ENCODE data around the gene GOSR2. TPM values are rescaled to one million over a fixed set of nuclear protein-coding genes. Genes with fewer than 3 reads are reported as not detected.
A peak's percentile ranks its signal among the peaks of the same experiment; 100 is the strongest.

GOSR2 gene
- total RNA-seq, result 10 to 100 TPM; 52.0 to 56.1 TPM
- long read RNA-seq, donor 1, transcript GOSR2-232 (6 exons, 3,964 nt), result major isoform, 11 of 21 reads
- long read RNA-seq, donor 1, transcript GOSR2-240 (5 exons, 3,059 nt), result minor isoform, 5 of 21 reads
- long read RNA-seq, donor 1, partial matches to known transcripts, result 0 of 21 reads
- long read RNA-seq, donor 1, other reads (novel, unspliced or antisense), result 1 of 21 reads
- long read RNA-seq, donor 2, transcript GOSR2-232 (6 exons, 3,964 nt), result major isoform, 19 of 52 reads
- long read RNA-seq, donor 2, transcript GOSR2-240 (5 exons, 3,059 nt), result minor isoform, 5 of 52 reads
- long read RNA-seq, donor 2, transcript GOSR2-220 (6 exons, 3,266 nt), result minor isoform, 5 of 52 reads
- long read RNA-seq, donor 2, transcript GOSR2-209 (4 exons, 1,444 nt), result minor isoform, 5 of 52 reads
- long read RNA-seq, donor 2, partial matches to known transcripts, result 1 of 52 reads
- long read RNA-seq, donor 2, other reads (novel, unspliced or antisense), result 4 of 52 reads

- intact Hi-C loops (cut with DNase I), result no loop called here
- DNase-seq (ENCODE audit: low spot score), result peak; percentile 98
Measured at GRCh38 chr17:46922804-46923635, at the start of gene GOSR2. Gene GOSR2 (plus strand): TSS chr17:46923160. CDS start chr17:46923193, 33 bp downstream.

GRCh38 chr17:46873941-46874645 lies 48.9 kb upstream of the GOSR2 start:
- intact Hi-C loops (cut with DNase I), result loop anchor here in 1 of 2 donors (1.0 kb wide), 1 partner anchor 28 kb away; no protein-coding TSS in a partner anchor
- no peak for DNase-seq (ENCODE audit: low spot score)

GRCh38 chr17:46874906-46875305 lies 48.1 kb upstream of the GOSR2 start:
- DNase-seq (ENCODE audit: low spot score), result no peak
- intact Hi-C loops (cut with DNase I), result loop anchor here in 1 of 2 donors (1.0 kb wide), 1 partner anchor 27 kb away; no protein-coding TSS in a partner anchor

- intact Hi-C loops (cut with DNase I), result no loop called here
- no peak for DNase-seq (ENCODE audit: low spot score)
Measured at GRCh38 chr17:46875849-46876352, 47.1 kb upstream of the GOSR2 start.

- no peak for DNase-seq (ENCODE audit: low spot score)
- intact Hi-C loops (cut with DNase I), result no loop called here
Measured at GRCh38 chr17:46876353-46876887, 46.5 kb upstream of the GOSR2 start.

- intact Hi-C loops (cut with DNase I), result no loop called here
- DNase-seq (ENCODE audit: low spot score), result no peak
Measured at GRCh38 chr17:46876926-46877325, 46.0 kb upstream of the GOSR2 start.

GRCh38 chr17:46877466-46877865 lies 45.5 kb upstream of the GOSR2 start:
- DNase-seq (ENCODE audit: low spot score), result no peak
- intact Hi-C loops (cut with DNase I), result no loop called here

- intact Hi-C loops (cut with DNase I), result no loop called here
- DNase-seq (ENCODE audit: low spot score), result peak; percentile 87
Measured at GRCh38 chr17:46878055-46878454, 44.9 kb upstream of the GOSR2 start.

GRCh38 chr17:46879101-46879500 lies 43.9 kb upstream of the GOSR2 start:
- DNase-seq (ENCODE audit: low spot score), result no peak
- intact Hi-C loops (cut with DNase I), result no loop called here

GRCh38 chr17:46881015-46881414 lies 41.9 kb upstream of the GOSR2 start:
- intact Hi-C loops (cut with DNase I), result no loop called here
- DNase-seq (ENCODE audit: low spot score), result no peak

- intact Hi-C loops (cut with DNase I), result no loop called here
- DNase-seq (ENCODE audit: low spot score), result no peak
Measured at GRCh38 chr17:46882666-46883065, 40.3 kb upstream of the GOSR2 start.

GRCh38 chr17:46883871-46884520 lies 39.0 kb upstream of the GOSR2 start:
- DNase-seq (ENCODE audit: low spot score), result no peak
- intact Hi-C loops (cut with DNase I), result no loop called here

GRCh38 chr17:46884552-46884951 lies 38.4 kb upstream of the GOSR2 start:
- DNase-seq (ENCODE audit: low spot score), result no peak
- intact Hi-C loops (cut with DNase I), result no loop called here

GRCh38 chr17:46885415-46886309 lies 37.3 kb upstream of the GOSR2 start:
- DNase-seq (ENCODE audit: low spot score), result no peak
- intact Hi-C loops (cut with DNase I), result loop anchor here in 1 of 2 donors (1.0 kb wide), 1 partner anchor 22 kb away; no protein-coding TSS in a partner anchor

- intact Hi-C loops (cut with DNase I), result loop anchor here in 1 of 2 donors (1.0 kb wide), 1 partner anchor 21 kb away; no protein-coding TSS in a partner anchor
- no peak for DNase-seq (ENCODE audit: low spot score)
Measured at GRCh38 chr17:46886310-46886663, 36.7 kb upstream of the GOSR2 start.

GRCh38 chr17:46887717-46888116 lies 35.2 kb upstream of the GOSR2 start:
- intact Hi-C loops (cut with DNase I), result no loop called here

GRCh38 chr17:46888727-46889126 lies 34.2 kb upstream of the GOSR2 start:
- intact Hi-C loops (cut with DNase I), result no loop called here
- DNase-seq (ENCODE audit: low spot score), result no peak

More at GRCh38 chr17:46887717-46888116, 35.2 kb upstream of the GOSR2 start:
- DNase-seq (ENCODE audit: low spot score), result no peak
